Keratinocyte (primary cell): Measurements from ENCODE around the gene NPHS1.

Experiments
- CTCF ChIP-seq, 3 experiments: IDR thresholded peaks in 1 of 3; conservative IDR thresholded peaks in 1 of 3; optimal IDR thresholded peaks in 1 of 3; 2 replicates in 2 of 3; 3 replicates in 1 of 3; pipeline versions ENCODE3 to v1.5.1; 2011; ENCODE audit warnings: low read length in 3 of 3, mild to moderate bottlenecking in 3 of 3, moderate library complexity in 2 of 3, control low read depth in 1 of 3, inconsistent platforms in 1 of 3; ENCODE audit not compliant: insufficient read depth in 2 of 3; ENCODE audit errors: extremely low read depth in 1 of 3
- EZH2 ChIP-seq: IDR thresholded peaks from one replicate; pipeline ENCODE4 v1.6.1; 2012; ENCODE audit warnings: inconsistent platforms, mild to moderate bottlenecking, low read length, moderate library complexity

- TF ChIP-seq CTCF (optimal IDR thresholded peaks at IDR 0.05 in 1 of 3, IDR thresholded peaks at IDR 0.05 in 1 of 3, conservative IDR thresholded peaks at IDR 0.05 in 1 of 3; ENCODE audit: extremely low read depth in 1 of 3, insufficient read depth in 2 of 3, low read length in 3 of 3) (no peak), EZH2 (no peak)
These were observed 16.6 kb upstream of the NPHS1 start for GRCh38 chr19:35868823-35869326.
